ENCODE results near the gene ST6GALNAC3.
A peak's percentile ranks its signal among the peaks of the same experiment; 100 is the strongest.

Gene ST6GALNAC3

GRCh38 chr1:76471536-76471935, 397.0 kb downstream of the ST6GALNAC3 start:
- no peak for DNase-seq

GRCh38 chr1:76473591-76473990, 399.0 kb downstream of the ST6GALNAC3 start:
- DNase-seq, result no peak

GRCh38 chr1:76474922-76475321, 400.4 kb downstream of the ST6GALNAC3 start:
- no peak for DNase-seq

DNA sequence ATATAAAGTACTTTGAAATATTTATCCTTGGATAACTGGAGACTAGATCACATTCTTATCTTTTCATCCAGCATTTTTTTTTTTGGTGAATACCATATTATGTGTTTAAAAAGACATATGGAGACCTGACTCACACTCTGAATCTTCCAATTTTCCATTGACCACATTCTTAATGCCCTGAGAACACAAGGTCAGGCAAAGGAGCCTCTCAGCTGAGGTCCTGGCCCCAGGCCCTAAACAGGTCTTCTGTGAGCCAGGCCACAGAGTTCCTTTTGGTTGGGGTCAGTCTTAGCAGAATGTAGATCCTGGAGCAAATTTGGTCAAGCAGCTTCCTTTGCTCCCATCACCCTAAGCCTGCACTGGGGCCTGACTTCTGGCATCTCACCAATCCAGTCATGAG, 402.6 kb downstream of the ST6GALNAC3 start:
- no peak for DNase-seq

GRCh38 chr1:76480827-76481226, 406.3 kb downstream of the ST6GALNAC3 start:
- DNase-seq, result no peak

DNA sequence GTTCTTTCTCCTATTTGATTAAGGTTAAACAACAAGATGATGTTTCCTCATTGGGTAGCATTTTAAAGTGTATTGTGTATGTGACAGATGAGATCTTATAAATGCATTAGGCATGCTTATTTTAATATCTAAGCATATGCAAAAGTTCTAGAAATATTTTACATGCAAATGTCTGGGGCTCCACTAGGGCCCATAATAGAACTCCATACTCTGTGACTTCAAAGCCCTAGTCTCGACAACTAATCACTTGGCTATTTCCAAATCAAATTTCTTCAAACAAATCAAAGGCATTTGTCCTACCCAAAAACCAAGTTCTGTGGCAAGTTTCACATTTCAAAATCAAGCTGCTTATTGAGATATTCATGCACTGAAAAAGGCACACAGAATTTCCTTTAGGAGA, 407.1 kb downstream of the ST6GALNAC3 start:
- DNase-seq, result no peak

DNA sequence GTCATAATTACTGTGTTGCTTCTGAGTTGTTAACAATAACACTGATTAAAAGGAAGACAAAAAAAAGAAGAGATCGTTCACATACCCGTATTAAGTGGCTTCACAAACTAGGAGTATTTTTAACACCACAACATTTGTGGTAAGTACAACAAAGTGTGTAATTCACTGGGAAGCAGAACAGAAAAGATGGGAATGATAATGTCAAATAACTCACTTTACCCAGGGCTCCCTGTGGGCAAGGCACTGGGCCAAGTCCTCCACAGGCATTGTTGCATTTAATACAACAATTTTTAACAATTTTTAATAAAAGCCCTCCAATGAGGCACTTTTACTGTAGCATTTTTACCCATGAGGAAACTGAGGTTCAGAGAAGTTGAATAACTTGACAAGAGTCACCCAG, 407.7 kb downstream of the ST6GALNAC3 start:
- DNase-seq, result no peak

- no peak for DNase-seq
These were observed 417.2 kb downstream of the ST6GALNAC3 start for GRCh38 chr1:76491737-76492136.

DNA sequence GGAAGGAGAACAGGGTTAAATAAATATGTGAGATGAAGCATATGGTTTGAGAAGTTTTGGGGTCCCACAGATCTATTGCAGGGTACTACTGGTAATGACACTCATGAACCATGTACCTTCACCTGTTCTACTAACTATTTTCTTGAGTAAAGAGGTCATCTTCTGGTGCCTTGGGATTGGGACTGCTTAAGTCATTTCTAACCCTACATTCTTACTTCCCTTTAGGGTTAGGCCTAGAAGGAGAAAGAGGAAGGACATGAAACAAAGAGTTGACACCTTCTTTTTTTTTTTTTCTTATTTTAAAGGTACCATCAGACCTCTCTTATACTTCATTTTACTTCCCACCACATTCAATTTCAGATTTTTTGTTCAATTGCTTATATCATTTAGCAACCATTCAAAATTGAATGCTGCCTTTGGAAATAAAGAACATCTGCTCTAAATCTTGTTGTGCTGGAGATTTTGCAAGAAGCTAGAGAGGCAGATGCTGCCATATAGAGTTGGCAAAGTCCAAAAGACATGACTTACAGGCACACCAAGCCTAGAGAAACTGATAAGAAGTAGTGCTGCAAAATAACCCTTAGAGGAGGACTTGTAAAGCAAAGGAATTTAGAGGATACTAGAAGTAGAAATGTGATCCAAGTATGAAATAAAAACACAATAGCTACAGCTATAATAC, 418.3 kb downstream of the ST6GALNAC3 start:
- no peak for DNase-seq

- no peak for DNase-seq
These were observed 420.3 kb downstream of the ST6GALNAC3 start for GRCh38 chr1:76494807-76495206.

DNA sequence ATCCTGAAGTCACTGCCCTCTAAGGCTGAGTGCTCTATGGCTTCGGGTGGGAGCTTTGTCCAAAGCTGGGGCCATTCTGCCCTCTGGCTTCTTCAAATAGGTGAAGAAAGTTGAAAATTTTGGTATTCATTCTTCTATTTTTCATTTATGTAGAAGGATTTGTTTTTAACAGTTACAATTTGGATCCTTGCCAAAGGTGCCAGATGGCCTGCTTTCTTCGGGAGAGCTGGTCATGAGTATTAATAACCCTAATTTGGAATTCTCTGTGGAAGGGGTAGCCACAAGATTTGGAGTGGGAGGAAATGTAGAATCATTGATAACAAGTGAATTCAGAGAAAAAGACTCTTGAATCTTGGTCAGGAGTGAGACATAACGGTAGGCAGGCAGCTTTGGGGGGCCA, 422.3 kb downstream of the ST6GALNAC3 start:
- DNase-seq, result peak; percentile 34

DNA sequence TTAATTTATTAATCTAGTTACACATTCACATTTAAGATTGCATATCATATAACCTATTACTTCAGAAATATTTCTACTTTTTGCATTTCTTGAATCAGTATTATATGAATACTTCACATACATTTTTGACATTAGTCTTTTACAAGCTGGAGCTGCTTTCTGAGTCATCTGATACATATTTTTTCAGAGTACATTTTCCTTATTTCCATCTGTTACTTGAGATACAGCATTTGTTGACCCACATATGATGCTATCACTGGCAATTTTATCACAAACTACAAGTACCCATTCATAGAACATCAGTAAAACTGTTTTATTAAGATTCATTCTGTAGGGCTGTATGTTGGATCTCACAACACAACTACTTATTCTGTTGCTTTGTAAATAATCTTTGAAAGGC, 425.6 kb downstream of the ST6GALNAC3 start:
- DNase-seq, result no peak

- no peak for DNase-seq
These were observed 426.6 kb downstream of the ST6GALNAC3 start for GRCh38 chr1:76501136-76501535.

GRCh38 chr1:76501586-76502219, 427.2 kb downstream of the ST6GALNAC3 start:
- no peak for DNase-seq

DNA sequence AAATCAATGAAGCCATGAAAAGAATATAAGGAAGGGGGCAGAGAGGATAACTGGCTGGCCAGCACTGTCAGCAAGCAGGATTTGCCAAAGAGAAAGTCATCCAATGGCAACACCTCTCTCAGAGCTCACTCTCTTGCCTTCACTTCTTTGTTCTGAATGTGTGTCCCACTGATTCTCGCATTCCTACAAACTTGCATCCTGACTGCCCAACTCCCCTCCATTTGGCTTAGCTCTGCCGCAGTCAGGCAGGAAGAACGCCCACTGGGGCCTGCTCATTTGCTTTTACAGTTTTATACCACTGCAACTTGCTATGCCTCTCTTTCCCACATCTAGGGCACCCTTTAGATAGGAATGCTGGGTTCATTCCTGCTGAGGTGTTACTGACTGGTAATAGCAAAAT, 428.6 kb downstream of the ST6GALNAC3 start:
- no peak for DNase-seq

- DNase-seq, result no peak
These were observed 429.2 kb downstream of the ST6GALNAC3 start for GRCh38 chr1:76503736-76504135.

DNA sequence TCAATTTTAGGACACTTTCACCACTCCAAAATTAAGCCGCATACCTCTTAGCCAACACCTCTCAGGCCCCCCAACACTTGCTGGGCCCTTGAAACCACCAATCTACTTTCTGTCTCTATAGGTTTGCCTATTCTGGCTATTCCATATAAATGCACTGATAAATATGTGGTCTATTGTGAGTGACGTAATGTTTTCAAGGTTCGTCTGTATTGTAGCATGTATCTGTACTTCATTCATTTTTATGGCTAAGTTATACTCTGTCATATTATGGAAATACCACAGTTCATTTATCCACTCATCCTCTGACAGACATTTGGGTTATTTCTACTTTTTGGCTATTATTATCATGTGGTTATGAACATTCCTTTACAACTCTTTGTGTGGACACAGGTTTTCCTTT, 432.8 kb downstream of the ST6GALNAC3 start:
- DNase-seq, result no peak

- DNase-seq, result no peak
These were observed 434.3 kb downstream of the ST6GALNAC3 start for GRCh38 chr1:76508871-76509270.

DNA sequence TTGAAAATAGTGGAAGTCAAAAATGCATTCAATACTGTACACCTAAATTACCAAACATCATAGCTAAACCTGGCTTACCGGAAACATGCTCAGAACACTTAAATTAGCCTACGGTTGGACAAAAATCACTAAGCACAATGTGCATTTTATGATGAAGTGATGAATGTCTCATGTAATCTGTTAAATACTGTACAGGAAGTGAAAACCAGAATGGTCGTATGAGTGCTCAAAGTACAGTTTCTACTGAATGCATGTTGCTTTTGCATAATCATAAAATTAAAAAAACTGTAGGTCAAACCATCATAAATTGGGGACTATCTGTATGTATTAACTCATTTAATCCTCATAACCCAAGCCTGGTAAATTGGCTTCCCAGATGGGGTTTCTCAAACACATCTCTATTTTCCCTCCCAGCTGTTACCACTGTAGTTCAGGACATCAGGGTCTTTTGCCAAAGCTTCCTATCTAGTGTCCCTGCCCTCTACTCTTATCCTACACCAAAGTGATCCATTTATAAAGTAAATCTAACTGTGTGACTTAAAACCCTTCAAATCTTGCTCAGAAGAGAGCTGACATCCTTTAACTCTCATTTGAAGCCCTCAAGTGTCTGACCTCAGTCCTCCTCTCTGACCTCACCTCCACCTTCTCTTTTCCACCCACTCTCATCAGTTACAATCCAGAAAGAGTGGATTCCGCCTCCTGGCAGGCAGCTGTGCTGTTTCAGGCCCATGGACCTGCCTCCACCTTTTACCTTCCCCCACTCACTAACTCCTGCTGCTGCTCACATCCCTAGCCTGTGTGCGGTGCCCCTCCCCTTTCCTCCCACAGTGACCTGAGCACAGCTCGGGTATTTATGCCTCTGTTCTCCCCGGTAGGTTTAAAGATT, 436.4 kb downstream of the ST6GALNAC3 start:
- DNase-seq, result no peak

- no peak for DNase-seq
These were observed 437.1 kb downstream of the ST6GALNAC3 start for GRCh38 chr1:76511558-76512179.

GRCh38 chr1:76530953-76531352, 456.4 kb downstream of the ST6GALNAC3 start:
- no peak for DNase-seq

- DNase-seq, result no peak
These were observed 467.1 kb downstream of the ST6GALNAC3 start for GRCh38 chr1:76541618-76542017.

DNA sequence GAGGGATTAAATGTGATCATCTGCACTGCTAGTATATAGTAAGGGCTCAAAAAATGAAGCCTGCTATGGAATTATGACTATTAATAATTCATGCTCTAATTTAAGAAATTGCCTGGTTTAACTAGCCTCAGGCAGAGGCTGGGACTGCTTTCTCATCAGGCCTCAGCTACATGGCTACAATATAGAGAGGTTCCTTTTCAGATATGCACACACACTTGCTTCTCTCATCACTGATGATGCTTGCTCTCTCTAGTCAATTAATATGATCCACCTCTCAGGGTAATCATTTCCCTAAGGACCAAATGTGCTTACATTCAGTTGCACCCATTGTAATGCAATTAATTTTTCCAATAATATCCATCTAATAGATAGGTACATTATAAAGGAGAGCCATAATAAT, 467.8 kb downstream of the ST6GALNAC3 start:
- no peak for DNase-seq
